Activated T-cell treated with anti-CD3 and anti-CD28 coated beads, Interleukin-2, amount 50 U/mL, for 48 hours (primary cell): ENCODE results near the gene SPINK6.

Experiments used
- DNase-seq, 2 experiments: peaks; one replicate each; pipeline ENCODE4 v3.0.0-alpha.2; 2020

SPINK6 gene, protein sequence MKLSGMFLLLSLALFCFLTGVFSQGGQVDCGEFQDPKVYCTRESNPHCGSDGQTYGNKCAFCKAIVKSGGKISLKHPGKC

DNA sequence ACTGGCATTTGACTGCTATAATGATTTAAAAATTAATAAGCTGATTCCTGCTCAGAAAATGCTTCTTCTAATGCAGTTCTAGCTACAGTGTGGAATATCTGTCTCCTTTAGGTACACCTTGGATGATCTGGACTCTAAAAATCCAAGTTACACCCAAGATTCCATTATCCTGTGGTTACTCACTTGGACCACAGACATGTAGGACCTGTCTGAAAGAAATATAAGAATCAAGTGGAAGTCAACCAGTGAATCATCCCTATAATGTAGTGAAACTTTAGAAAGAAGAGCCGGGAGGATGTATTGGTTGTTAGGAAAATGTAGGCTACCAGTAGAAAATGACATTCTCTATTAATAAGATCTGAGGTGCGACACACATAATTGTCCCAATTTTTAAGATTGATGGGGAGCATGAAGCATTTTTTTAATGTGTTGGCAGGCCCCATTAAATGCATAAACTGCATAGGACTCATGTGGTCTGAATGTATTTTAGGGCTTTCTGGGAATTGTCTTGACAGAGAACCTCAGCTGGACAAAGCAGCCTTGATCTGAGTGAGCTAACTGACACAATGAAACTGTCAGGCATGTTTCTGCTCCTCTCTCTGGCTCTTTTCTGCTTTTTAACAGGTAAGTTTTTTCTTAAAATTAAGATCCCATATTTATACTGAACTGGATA is at the start of gene SPINK6:
Gene SPINK6 (plus strand): TSS at position 512 of the 673 bp plus-strand sequence. CDS start 55 bp downstream, at position 567.
- DNase-seq: no peak

DNA sequence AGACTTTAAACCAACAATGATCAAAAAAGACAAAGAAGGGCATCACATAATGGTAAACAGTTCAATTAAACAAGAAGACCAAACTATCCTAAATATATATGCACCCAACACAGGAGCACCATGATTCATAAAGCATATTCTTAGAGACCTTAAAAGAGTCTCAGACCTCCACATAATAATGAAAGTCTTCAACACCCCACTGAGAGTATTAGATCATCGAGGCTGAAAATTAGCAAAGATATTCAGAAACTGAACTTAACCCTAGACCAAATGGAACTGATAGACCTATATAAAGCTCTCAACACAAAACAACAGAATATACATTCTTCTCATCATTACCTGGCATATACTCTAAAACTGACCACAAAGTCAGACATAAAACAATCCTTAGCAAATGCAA is 46.2 kb upstream of the SPINK6 start:
- DNase-seq: no peak

DNA sequence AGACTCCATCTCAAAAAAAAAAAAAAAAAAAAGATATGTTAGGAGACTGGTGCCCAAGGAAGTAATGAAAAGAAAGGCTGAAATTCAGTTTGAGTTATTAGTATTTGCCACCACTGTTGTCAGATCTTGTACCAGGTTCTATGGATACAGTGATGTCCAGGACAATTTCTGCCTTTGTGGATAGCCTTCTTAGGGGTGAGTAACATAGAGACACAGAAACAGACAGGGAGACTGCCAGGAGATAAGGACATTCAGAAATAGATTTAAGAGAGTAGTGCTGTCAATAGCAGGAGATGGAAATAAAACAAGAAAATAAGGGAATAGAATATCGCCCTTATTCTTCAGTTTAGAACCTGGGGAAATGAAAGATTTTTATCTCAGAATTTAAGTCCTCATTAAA is 40.8 kb upstream of the SPINK6 start:
- no peak for DNase-seq

DNA sequence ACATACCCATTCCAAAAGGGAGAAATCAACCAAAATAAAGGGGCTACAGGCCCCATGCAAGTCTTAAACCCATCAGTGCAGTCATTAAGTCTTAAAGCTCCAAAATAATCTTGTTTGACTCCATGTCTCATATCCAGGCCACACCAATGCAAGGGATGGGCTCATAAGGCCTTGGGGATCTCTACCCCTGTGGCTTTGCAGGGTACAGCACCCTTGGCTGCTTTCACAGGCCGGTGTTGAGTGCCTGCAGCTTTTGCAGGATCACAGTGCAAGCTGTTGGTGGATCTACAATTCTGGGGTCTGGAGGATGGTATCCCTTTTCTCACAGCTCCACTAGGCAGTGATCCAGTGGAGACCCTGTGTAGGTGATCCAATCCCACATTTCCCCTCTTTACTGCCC is 39.5 kb upstream of the SPINK6 start:
- no peak for DNase-seq

DNA sequence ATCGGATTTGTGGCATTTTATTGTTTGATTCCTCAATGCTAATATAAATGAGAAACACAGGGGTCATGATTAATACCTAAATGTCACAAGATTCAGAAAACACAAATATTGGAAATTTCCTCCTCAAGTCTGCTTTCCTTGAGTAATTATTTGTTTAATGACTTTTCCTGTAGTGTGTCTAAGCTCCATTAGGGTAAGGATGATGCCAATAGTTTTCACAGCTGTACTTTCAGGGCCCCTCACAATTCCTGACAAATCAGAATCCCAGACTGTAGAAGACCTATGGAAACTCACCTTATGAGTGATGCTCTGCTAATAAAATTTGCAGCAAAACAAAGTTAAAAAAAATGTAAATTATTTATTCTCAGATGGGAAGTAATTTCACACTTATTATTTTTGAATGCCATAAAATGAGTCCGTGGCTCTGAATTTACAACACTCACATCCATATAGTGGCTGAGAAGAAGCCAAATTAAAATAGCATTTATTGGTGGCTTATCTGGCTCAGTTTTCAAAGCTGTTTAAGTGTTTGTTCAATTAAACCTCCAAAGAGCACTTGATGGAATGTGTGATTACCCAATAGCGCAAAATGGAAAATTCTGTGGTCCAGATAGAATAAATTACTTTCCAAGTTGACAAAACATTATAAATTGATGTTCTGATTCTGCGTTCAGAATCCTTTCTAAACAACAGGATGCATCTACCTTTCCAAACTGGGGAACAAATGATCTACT is 36.1 kb upstream of the SPINK6 start:
- DNase-seq: no peak

DNA sequence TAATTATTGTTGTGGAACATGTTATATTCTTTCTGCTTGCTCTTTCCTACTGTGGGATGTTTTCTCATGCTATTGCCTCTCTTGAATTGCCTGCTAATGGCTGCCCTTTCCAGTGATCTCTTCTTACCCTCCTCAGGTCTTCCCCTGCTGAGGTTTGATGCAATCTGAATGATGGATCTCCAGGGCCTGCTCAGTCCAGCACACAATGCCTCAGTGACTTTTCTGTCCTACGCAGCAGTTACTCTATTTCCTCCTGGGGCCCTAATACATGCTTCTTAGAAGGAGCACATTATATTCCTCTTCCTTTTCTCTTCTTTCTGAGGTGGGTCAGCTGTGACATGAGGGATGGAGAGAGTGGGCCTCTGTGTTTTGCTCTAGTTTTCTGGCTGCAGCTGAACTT is 34.6 kb upstream of the SPINK6 start, which contains the start of gene SPINK14:
Gene SPINK14 (plus strand): TSS at position 301 of the 400 bp plus-strand sequence. CDS start 1,187 bp downstream, outside the sequence.
- DNase-seq: no peak

DNA sequence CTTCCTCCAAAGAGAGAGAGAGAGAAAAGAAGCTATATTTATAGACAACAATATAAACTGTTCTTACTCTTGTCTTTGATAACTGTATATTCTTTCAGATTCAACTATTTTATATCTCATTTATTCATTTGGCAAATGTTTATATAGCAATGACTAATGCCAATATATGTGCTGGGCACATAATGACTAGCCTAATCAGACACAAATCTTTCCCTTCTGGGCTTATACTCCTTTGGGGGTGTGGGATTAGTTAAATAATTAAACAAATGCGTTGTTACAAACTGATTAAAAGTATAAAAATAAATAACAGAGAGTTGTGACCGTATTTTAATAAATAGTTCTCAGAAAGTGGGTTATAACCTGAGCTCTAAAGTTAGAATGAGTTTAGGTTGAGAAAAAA is 30.5 kb upstream of the SPINK6 start:
- DNase-seq: no peak

DNA sequence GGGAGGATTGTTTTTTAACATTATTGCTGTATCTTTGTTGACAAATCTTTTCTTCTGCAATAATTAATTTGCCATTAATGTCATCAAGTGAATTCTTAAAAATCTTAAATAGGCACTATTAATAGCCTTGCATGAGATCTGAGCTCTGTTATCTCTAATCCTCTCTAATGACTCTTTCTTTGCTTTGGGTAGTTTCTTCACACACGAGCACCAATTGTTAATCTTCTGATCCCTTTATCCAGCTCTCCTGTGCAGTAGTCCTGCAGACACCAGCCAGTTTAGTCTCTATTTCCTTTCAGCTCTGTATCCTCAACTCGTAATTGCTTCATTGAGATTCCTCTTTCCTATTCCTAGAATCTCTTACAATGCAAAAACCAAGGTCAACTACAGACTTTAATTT is 26.4 kb upstream of the SPINK6 start:
- no peak for DNase-seq

DNA sequence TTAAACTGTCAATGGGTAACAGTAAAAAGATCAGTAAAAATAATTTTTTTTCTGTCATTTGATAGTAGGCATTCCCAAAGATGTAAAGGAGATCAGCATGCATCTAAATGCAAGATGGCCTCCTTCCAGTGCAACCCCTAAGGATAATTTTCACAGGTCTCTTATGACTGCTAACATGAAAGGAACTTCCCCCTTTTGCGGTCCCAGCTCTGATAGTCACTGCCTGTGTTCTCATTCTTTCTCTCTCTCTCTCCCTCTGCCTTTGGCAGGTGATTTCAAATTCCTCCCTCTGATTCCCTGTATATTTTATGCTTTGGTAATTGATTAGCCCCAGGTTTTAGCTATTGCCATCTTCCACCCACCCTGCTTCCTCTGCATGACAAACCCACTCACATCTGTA is 25.6 kb upstream of the SPINK6 start:
- DNase-seq: no peak

DNA sequence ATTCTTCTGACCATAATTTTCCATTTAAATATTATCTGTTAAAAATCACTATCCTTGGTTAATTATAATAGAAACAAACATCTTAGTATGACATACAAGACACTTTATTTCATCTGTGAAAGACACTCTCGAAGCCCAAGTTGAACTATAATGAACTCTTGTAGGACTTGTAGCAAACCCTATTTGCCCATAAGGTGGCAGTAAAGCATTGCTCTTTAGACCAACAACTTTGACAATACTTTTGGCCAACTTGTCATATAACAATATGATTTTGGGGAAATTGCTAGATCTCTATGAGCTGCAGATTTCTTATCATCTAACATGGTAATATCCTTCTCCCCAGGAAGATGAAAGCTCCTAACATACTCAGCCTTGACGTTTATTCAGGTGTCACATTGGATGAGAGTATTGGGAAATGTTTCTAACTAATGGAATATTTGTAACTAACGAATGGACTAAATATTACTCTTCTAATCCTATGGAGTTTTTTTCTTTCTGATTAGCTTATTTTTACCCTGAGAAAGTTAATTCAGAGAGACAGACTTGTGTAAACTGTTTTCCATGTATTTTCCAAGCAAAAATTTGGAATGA is 23.5 kb upstream of the SPINK6 start:
- no peak for DNase-seq

DNA sequence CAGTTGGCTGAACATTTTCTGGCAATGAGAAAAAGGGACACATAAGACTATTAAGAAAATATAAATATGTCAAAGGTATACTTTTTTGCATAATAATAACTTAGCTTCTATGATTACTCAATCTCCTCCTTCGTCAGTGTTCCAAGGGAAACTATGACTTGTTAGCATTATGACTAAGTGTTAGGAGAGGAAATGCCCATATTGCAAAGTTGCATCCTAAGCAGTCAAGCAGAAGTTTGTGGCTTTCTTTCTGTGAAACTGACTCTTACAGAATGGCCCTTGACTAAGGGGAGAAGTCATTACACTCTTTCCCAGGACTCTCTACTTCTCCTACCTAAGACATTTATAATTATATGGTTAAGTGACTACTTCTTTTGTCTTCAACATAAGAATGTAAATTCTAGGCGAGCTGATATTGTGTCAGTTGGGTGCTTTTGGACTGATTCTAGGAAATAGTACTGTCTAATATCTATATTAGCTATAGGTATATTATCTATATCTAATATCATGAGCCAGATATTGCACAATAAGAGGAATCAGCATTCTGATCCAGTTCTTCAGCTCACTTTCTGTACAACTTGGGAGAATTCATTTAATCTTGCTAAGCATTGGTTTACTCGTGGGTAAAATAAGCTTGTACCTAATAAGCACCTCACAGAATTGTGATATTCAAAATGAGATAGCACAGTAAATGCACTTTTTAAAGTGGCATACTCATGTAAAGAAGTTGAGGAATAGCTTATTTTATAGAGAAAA is 16.4 kb upstream of the SPINK6 start:
- DNase-seq: no peak

DNA sequence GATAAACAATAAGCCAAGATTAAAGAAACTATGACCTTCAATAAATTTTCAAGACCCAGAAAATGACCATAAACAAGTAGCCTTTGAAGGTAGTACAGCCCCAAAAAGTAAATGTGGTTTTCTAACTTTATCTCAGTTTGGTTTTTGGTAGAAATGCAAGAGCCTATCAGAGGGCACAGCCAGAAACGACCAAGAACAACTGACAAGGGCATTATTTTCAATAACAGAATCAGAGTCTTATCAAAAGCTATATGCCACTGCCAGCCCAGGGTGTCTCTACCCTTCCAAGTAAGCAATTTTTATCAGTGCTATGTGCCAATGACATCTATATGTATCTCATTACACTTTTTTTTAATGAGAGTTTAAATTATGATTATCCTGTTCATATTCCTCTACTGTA is 11.8 kb upstream of the SPINK6 start:
- DNase-seq: no peak

DNA sequence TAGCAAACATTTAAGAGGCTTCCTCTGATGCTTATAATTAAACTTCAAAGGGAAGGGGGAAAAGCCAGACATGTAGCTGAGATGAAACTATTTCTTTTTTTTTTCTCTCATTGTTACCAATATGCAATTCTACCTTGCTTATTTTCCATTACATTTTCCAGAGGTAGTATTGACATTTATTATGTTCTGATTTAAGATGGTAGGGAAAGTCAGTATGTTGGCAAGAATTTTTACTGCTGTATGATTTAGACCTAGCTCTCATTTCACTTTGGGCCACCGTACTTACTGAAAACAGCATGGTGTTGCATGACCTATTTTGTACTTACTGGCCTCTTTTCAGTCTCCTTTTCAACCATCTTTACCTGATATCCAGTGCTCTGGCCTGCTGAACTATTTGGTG is 9.6 kb upstream of the SPINK6 start:
- DNase-seq: no peak

DNA sequence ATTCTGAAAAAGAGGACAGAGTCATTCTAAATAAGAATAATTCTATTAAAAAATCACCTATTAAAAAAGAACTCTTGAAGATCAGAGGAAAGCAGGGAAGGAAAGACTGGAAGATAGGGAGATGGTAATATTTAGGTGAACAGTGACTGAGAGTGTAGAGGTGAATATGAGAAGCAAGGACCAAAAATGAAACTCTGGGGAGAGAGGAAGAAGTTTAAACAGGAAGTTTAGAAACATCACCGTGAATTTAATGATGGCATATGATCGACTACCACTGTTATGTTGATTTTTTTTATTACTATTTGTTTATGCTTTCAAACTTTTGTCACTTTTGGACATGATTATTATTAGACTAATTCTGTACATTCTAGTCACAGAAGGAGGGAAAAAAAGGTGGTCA is 1.7 kb upstream of the SPINK6 start:
- DNase-seq: no peak

DNA sequence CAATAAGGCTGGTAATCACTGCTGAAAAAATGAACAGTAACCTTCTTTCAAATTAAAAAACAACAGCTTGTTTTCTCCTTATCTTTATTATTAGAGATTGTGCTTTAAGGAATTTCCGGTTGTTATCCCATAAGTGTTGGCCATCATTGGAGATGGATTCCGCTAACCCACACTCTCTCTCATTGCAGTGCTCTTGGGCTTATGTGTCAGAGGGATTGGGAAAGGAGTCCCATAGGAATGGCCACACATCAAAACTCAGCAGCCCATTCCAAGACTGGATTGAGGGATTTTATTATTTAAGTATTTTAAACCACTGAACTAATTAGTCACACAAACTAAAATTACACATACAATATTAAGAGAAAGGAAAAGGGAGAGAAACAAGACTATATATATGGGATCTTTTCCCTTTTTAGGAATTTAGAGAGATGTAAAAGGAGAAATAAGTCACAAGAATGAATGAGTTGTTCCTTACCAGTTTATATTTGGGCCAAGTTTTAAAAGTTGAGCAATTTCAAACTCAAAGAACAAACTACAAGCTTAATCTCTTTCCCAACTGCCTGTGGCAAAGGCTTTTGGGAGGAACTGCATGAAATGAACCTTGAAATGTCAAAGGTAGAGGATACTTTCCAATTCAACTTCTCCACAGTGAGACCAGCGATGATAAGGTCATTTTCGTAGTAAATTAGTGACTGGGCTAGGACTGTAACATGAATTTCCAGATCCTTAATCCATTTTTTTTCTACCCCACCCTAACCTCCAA is 2.4 kb downstream of the SPINK6 start:
- DNase-seq: no peak

DNA sequence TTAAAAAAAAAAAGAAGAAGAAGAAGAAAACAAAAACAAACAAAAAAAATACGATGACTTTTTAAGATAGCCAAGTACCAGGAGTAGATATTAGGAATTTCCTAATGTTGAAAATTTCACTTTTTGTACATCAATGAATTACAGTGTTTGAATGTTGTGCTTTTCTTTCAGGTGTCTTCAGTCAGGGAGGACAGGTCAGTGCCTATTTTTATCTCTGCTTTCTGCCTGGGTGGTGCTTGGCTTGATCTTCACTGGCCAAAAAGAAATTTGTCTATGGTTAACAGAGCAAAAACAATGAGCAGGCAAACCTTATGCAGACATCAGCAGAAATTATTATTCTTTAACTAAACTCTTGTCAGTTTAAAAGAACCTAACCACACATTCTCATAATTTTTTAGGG is 3.0 kb downstream of the SPINK6 start:
- no peak for DNase-seq

DNA sequence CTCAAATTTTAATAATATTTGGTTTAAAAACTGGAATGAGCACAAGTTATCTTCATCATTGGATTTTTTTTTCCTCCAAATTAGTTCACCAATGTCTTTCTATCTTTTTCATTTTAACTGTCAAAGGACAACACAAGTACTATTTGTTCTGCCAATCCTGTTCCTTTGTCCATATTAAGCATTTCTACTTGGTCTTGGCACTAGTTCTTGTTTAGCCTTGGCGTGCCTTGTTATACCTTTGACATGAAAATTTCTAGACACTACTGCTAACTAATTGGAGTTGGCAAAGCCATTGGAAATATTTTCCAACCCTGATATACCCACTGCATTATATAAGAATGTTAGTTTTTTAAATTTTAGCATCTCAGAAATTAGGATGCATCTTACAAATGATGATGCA is 3.8 kb downstream of the SPINK6 start:
- DNase-seq: no peak

DNA sequence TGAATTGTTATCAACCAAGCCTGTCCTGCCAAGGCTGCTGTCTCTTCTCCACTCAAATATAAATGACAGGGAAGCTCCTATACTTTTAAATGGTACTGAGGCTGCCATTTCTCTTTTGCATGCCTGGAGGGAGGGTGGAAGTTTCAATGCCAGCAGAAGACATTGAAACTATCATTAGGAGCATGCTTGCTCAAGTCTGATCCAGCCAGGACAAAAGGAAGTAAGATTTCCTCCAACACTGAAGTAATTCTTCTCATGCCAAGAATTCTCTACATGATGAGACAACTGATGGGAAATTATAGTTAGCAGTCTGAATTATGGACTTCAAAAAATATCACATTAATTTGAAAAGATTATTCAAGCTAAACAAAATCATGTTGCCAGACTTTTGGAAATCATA is 5.4 kb downstream of the SPINK6 start:
- DNase-seq: no peak

DNA sequence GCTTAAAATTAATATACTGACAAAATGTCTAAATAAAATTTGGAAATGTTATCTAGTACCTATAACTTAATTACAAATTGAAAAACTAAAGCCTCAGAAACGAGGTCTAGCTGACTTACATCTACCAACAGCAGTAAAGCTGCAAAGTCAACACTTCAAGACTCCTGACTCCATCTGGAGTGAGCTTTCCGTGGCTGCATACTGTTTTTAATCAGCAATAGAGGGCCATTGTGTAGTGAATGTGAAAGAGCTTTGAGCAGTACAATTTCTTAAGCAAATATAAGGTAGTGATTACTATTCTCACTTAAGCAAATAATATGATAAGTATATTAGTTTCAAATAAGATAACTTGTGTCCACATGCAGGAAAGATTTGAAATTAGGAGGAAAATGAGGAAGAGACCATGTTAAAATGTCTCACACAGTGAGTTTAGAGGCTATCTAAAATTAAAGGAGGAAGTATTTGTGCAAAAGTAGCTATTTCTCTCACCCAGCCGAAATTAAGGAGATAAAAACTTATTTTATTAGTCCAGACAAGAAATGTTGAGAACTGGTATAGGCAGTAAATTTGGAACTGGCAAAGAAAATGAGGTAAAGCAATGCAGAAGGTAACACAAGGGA is 6.4 kb downstream of the SPINK6 start:
- DNase-seq: no peak

DNA sequence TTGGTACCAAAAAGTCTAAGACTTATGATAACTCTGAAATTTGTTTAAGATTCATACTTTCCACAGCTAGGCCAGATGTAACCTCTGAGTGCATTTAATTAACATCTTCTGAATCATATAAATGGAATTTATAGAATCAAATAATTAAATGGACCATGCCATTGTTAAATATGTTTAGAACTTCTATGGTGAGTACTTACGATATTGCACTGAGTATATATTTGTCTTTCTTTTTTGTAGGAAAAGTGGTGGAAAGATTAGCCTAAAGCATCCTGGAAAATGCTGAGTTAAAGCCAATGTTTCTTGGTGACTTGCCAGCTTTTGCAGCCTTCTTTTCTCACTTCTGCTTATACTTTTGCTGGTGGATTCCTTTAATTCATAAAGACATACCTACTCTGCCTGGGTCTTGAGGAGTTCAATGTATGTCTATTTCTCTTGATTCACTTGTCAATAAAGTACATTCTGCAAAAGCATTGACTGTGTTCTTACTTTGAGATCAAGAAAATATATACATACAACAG is 11.9 kb downstream of the SPINK6 start:
- no peak for DNase-seq

DNA sequence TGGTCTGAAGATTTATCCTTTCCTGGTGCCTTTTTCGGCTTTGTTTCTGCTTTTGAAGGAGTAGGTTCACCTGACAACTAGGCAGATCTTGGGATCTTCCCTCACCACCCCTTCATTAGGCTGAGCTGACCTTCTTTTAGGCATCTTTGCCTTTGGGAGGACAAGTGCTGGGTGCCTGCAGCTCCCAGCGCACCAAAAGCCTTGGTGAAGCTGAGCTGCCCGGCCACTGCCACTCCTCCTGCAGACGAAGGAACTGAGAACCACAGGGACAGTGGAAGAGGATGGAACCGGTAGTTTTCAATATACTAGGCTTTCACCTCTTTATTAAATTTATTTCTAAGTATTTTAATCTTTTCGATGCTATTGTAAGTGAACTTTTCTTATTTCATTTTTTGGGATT is 18.7 kb downstream of the SPINK6 start:
- no peak for DNase-seq
